ENCODE measurements around the gene OPRM1. TPM values are rescaled to one million over a fixed set of nuclear protein-coding genes. Genes with fewer than 3 reads are reported as not detected.
"Not testable (repeated sequence)": the region's sequence is repeated elsewhere in the genome, so short reads cannot be mapped to it uniquely, and the experiment has no call there.

Gene OPRM1
- total and polyA plus RNA-seq, 2 donors (not counting 1 experiment from before 2014, with no cell fraction given) = not detected

DNA sequence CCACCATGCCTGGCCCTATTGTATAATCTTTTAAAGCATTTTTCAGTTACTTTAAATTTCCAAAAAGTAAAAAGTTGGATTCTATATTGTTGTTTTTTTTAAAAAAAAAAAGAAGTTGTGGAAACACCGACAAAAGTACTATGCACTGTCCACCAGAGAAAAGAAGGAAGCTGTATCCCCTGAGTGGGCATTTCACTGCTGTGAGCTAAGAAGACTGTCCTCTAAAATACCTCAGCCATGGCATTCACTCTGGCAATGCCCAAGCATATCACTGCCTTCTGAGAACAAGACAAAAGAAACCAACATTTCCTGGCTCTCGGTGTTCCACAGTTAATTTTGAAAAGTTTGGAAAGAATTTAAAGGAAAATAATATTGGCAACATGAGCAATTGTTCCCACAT, 199.8 kb downstream of the OPRM1 start:
- Histone ChIP-seq H3K36me3 (replicated peaks in 1 of 2; ENCODE audit: control extremely low read depth in 1 of 2, control insufficient read depth in 1 of 2, extremely low read depth in 1 of 2, insufficient read depth in 2 of 2, low read length in 1 of 2) (no peaks in the 10 kb centered on the region), H3K9ac (ENCODE audit: low read length) (no peak overlapping the region), H2AFZ (ENCODE audit: insufficient read depth, low read depth, low read length, poor library complexity, severe bottlenecking) (no peak overlapping the region), H4K20me1 (ENCODE audit: control insufficient read depth, insufficient read depth, low read length, poor library complexity, severe bottlenecking) (no peaks in the 10 kb centered on the region), H3K27ac (ENCODE audit: low read length in 2 of 2) (no peak overlapping the region), H3K79me2 (ENCODE audit: control insufficient read depth, insufficient read depth, low read length) (no peaks in the 10 kb centered on the region), H3K27me3 (replicated peaks in 1 of 4; ENCODE audit: control extremely low read depth in 1 of 4, control insufficient read depth in 3 of 4, insufficient read depth in 4 of 4, low read length in 3 of 4) (no peaks in the 10 kb centered on the region), H3K4me3 (ENCODE audit: control extremely low read depth in 1 of 5, extremely low read depth in 1 of 5, insufficient read depth in 1 of 5, low read depth in 2 of 5, low read length in 4 of 5) (no peak overlapping the region), H3K9me3 (ENCODE audit: control extremely low read depth in 1 of 3, control insufficient read depth in 2 of 3, insufficient read depth in 1 of 3, low read length in 2 of 3) (no peaks in the 10 kb centered on the region), H3K4me2 (replicated peaks; ENCODE audit: low read depth, low read length, poor library complexity, severe bottlenecking) (no peak overlapping the region), H3K4me1 (ENCODE audit: control insufficient read depth in 2 of 2, insufficient read depth in 2 of 2, low read length in 2 of 2) (peaks cover 0 to 5% of the 10 kb centered on the region in 2 donors)
- DNase-seq (no peak), ATAC-seq (ENCODE audit: low read depth) (no peak)
- no peak overlapping the region for H3K27ac Mint-ChIP-seq
- no peaks in the 10 kb centered on the region for H3K9me3 Mint-ChIP-seq (ENCODE audit: insufficient read depth)
- CTCF ChIA-PET = no interaction called here
- H3K4me3 Mint-ChIP-seq = no peak overlapping the region
- H3K4me1 Mint-ChIP-seq = peaks cover 6% of the 10 kb centered on the region
- no peak for TF ChIP-seq EZH2 (IDR thresholded peaks at IDR 0.05; ENCODE audit: borderline replicate concordance, insufficient read depth, low read depth, low read length, poor library complexity, severe bottlenecking)
- TF ChIP-seq, protein P1, sequence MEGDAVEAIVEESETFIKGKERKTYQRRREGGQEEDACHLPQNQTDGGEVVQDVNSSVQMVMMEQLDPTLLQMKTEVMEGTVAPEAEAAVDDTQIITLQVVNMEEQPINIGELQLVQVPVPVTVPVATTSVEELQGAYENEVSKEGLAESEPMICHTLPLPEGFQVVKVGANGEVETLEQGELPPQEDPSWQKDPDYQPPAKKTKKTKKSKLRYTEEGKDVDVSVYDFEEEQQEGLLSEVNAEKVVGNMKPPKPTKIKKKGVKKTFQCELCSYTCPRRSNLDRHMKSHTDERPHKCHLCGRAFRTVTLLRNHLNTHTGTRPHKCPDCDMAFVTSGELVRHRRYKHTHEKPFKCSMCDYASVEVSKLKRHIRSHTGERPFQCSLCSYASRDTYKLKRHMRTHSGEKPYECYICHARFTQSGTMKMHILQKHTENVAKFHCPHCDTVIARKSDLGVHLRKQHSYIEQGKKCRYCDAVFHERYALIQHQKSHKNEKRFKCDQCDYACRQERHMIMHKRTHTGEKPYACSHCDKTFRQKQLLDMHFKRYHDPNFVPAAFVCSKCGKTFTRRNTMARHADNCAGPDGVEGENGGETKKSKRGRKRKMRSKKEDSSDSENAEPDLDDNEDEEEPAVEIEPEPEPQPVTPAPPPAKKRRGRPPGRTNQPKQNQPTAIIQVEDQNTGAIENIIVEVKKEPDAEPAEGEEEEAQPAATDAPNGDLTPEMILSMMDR (IDR thresholded peaks at IDR 0.05) = no peak
- intact Hi-C loops (cut with micrococcal nuclease) = no loop called here
- POLR2A ChIA-PET = no interaction called here
- WGBS (ENCODE audit: insufficient coverage) = 100% methylated on average over 1 of the region's 2 CpGs
- H3K27me3 Mint-ChIP-seq = no peaks in the 10 kb centered on the region

DNA sequence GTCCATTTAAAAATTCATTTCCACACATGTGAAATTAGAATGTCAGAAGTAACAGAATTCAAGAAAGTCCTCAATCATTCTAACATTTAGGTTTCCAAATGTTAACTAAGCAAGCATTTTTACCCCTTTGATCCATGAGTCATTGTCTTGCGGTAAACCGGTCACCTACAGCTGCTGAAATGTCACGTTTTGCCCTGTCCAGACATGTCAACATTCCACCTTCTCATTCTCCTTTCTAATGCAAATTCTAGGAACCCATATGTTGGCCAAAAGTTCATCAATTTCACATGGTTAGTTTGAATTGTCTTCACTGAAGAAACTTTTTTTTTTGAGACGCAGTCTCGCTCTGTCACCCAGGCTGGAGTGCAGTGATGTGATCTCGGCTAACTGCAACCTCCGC, 200.4 kb downstream of the OPRM1 start:
- Histone ChIP-seq H3K4me3 (ENCODE audit: control extremely low read depth in 1 of 5, extremely low read depth in 1 of 5, insufficient read depth in 1 of 5, low read depth in 2 of 5, low read length in 4 of 5) (no peak overlapping the region), H3K27ac (ENCODE audit: low read length in 2 of 2) (no peak overlapping the region), H3K9ac (ENCODE audit: low read length) (no peak overlapping the region), H4K20me1 (ENCODE audit: control insufficient read depth, insufficient read depth, low read length, poor library complexity, severe bottlenecking) (no peaks in the 10 kb centered on the region), H3K36me3 (replicated peaks in 1 of 2; ENCODE audit: control extremely low read depth in 1 of 2, control insufficient read depth in 1 of 2, extremely low read depth in 1 of 2, insufficient read depth in 2 of 2, low read length in 1 of 2) (no peaks in the 10 kb centered on the region), H2AFZ (ENCODE audit: insufficient read depth, low read depth, low read length, poor library complexity, severe bottlenecking) (no peak overlapping the region), H3K4me1 (ENCODE audit: control insufficient read depth in 2 of 2, insufficient read depth in 2 of 2, low read length in 2 of 2) (no peaks in the 10 kb centered on the region), H3K79me2 (ENCODE audit: control insufficient read depth, insufficient read depth, low read length) (no peaks in the 10 kb centered on the region), H3K4me2 (replicated peaks; ENCODE audit: low read depth, low read length, poor library complexity, severe bottlenecking) (no peak overlapping the region), H3K9me3 (ENCODE audit: control extremely low read depth in 1 of 3, control insufficient read depth in 2 of 3, insufficient read depth in 1 of 3, low read length in 2 of 3) (no peaks in the 10 kb centered on the region), H3K27me3 (replicated peaks in 1 of 4; ENCODE audit: control extremely low read depth in 1 of 4, control insufficient read depth in 3 of 4, insufficient read depth in 4 of 4, low read length in 3 of 4) (no peaks in the 10 kb centered on the region)
- Mint-ChIP-seq H3K4me3 (no peak overlapping the region), H3K9me3 (ENCODE audit: insufficient read depth) (no peaks in the 10 kb centered on the region), H3K4me1 (peaks cover under 1% of the 10 kb centered on the region), H3K27me3 (no peaks in the 10 kb centered on the region), H3K27ac (no peak overlapping the region)
- no peak for TF ChIP-seq EZH2 (IDR thresholded peaks at IDR 0.05; ENCODE audit: borderline replicate concordance, insufficient read depth, low read depth, low read length, poor library complexity, severe bottlenecking)
- TF ChIP-seq, protein P1 (IDR thresholded peaks at IDR 0.05) = no peak
- CTCF ChIA-PET = no interaction called here
- intact Hi-C loops (cut with micrococcal nuclease) = no loop called here
- POLR2A ChIA-PET = no interaction called here
- no peak for DNase-seq
- WGBS (ENCODE audit: insufficient coverage) = 100% methylated on average over 3 of the region's 7 CpGs
- no peak for ATAC-seq (ENCODE audit: low read depth)

DNA sequence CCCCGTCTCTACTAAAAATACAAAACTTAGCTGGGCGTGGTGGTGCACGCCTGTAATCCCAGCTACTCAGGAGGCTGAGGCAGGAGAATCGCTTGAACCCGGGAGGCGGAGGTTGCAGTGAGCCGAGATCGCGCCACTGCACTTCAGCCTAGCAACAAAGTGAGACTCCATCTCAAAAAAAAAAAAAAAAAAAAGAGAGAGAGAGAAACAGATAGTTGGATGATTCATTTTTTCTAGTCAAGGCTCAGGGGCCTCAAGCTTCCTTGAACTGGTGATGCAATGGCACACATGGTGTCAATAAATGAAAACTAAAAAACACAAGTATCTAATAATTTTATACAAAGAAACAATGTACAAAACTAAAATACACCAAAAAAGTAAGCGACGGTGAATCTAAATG, 202.0 kb downstream of the OPRM1 start:
- H3K79me2 ChIP-seq (ENCODE audit: control insufficient read depth, insufficient read depth, low read length); H3K27me3 ChIP-seq (replicated peaks in 1 of 4; ENCODE audit: control extremely low read depth in 1 of 4, control insufficient read depth in 3 of 4, insufficient read depth in 4 of 4, low read length in 3 of 4); H3K4me3 ChIP-seq (ENCODE audit: control extremely low read depth in 1 of 5, extremely low read depth in 1 of 5, insufficient read depth in 1 of 5, low read depth in 2 of 5, low read length in 4 of 5); intact Hi-C loops (cut with micrococcal nuclease); ATAC-seq (ENCODE audit: low read depth); H3K27ac ChIP-seq (ENCODE audit: low read length in 2 of 2); H2AFZ ChIP-seq (ENCODE audit: insufficient read depth, low read depth, low read length, poor library complexity, severe bottlenecking); H3K36me3 ChIP-seq (replicated peaks in 1 of 2; ENCODE audit: control extremely low read depth in 1 of 2, control insufficient read depth in 1 of 2, extremely low read depth in 1 of 2, insufficient read depth in 2 of 2, low read length in 1 of 2); H3K4me2 ChIP-seq (replicated peaks; ENCODE audit: low read depth, low read length, poor library complexity, severe bottlenecking); DNase-seq; H3K4me3 Mint-ChIP-seq; H3K4me1 Mint-ChIP-seq; H3K9ac ChIP-seq (ENCODE audit: low read length); H3K9me3 ChIP-seq (ENCODE audit: control extremely low read depth in 1 of 3, control insufficient read depth in 2 of 3, insufficient read depth in 1 of 3, low read length in 2 of 3); H3K27ac Mint-ChIP-seq; H3K9me3 Mint-ChIP-seq (ENCODE audit: insufficient read depth); H3K4me1 ChIP-seq (ENCODE audit: control insufficient read depth in 2 of 2, insufficient read depth in 2 of 2, low read length in 2 of 2); POLR2A ChIA-PET; H4K20me1 ChIP-seq (ENCODE audit: control insufficient read depth, insufficient read depth, low read length, poor library complexity, severe bottlenecking); H3K27me3 Mint-ChIP-seq: not testable (repeated sequence)
- 100% methylated on average over 2 of the region's 11 CpGs for WGBS (ENCODE audit: insufficient coverage)
- CTCF ChIA-PET = interaction anchor here (0.6 kb wide), 1 partner anchor 82 kb away, joined by 3 read pairs; no protein-coding TSS in a partner anchor
